Liver (tissue), 9 donors: ENCODE data around the gene GAGE2A. TPM values are rescaled to one million over a fixed set of nuclear protein-coding genes. Genes with fewer than 3 reads are reported as not detected.

Experiments
- DNase-seq: peaks from one replicate; pipeline ENCODE4 v3.0.0-alpha.2; 2017; ENCODE audit warnings: low spot score
- H3K27ac ChIP-seq, 2 donors: one replicate each; pipeline ENCODE4 v1.7.0; 2013; ENCODE audit warnings: inconsistent platforms in 2 of 2, low read length in 2 of 2, control low read depth in 1 of 2, low read depth in 1 of 2, mild to moderate bottlenecking in 1 of 2
- H3K27me3 ChIP-seq, 4 donors: one replicate each; pipeline versions ENCODE4 v1.6.1 to v1.7.0; 2013; ENCODE audit warnings: low read length in 3 of 4, inconsistent platforms in 1 of 4, mild to moderate bottlenecking in 1 of 4, moderate library complexity in 1 of 4; ENCODE audit not compliant: control insufficient read depth in 4 of 4, insufficient read depth in 4 of 4
- H3K36me3 ChIP-seq, 4 donors: one replicate each; pipeline versions ENCODE4 v1.6.1 to v1.7.0; 2013; ENCODE audit warnings: low read length in 3 of 4, mild to moderate bottlenecking in 3 of 4, low read depth in 1 of 4, moderate library complexity in 1 of 4; ENCODE audit not compliant: control insufficient read depth in 4 of 4, insufficient read depth in 3 of 4
- H3K4me1 ChIP-seq, 4 donors: one replicate each; pipeline versions ENCODE4 v1.6.1 to v1.7.0; 2013; ENCODE audit warnings: low read length in 3 of 4, mild to moderate bottlenecking in 3 of 4, moderate library complexity in 1 of 4; ENCODE audit not compliant: control insufficient read depth in 4 of 4, insufficient read depth in 4 of 4
- H3K4me3 ChIP-seq, 3 donors: one replicate each; pipeline versions ENCODE4 v1.6.1 to v1.7.0; 2013; ENCODE audit warnings: low read length in 3 of 3, control low read depth in 1 of 3, low read depth in 1 of 3, mild to moderate bottlenecking in 1 of 3
- H3K9ac ChIP-seq, 2 donors: one replicate each; pipeline ENCODE4 v1.7.0; 2013; ENCODE audit warnings: low read length in 2 of 2, mild to moderate bottlenecking in 2 of 2, moderate library complexity in 2 of 2, control low read depth in 1 of 2, low read depth in 1 of 2
- H3K9me3 ChIP-seq, 4 donors: one replicate each; pipeline versions ENCODE4 v1.6.1 to v1.7.0; 2013; ENCODE audit warnings: low read length in 3 of 4; ENCODE audit not compliant: control insufficient read depth in 4 of 4
- ATF3 ChIP-seq: IDR thresholded peaks from 2 replicates; pipeline ENCODE4 v1.6.1; 2016; ENCODE audit warnings: antibody characterized with exemption
- CTCF ChIP-seq: fragments of 150-350 bp; IDR thresholded peaks from 2 replicates; pipeline ENCODE4 v1.5.1; 2017; ENCODE audit warnings: improper control_type of control experiment, low read depth, low read length; ENCODE audit not compliant: missing input control
- EGR1 ChIP-seq, 2 donors: IDR thresholded peaks; 2 replicates each; pipeline ENCODE4 v1.6.1; 2016 to 2018; ENCODE audit warnings: antibody characterized with exemption in 2 of 2, low read depth in 2 of 2
- GABPA ChIP-seq, 2 donors: IDR thresholded peaks in 1 of 2; conservative IDR thresholded peaks in 1 of 2; 2 replicates each; pipeline ENCODE4 v1.6.1; 2016; ENCODE audit warnings: antibody characterized with exemption in 2 of 2, mild to moderate bottlenecking in 1 of 2, moderate library complexity in 1 of 2
- HNF4A ChIP-seq, 2 donors: conservative IDR thresholded peaks; 2 replicates each; pipeline ENCODE4 v1.6.1; 2016; ENCODE audit warnings: antibody characterized with exemption in 2 of 2, mild to moderate bottlenecking in 2 of 2
- HNF4G ChIP-seq: IDR thresholded peaks from 2 replicates; pipeline ENCODE4 v1.6.1; 2016; ENCODE audit warnings: antibody characterized with exemption
- JUND ChIP-seq, 2 donors: IDR thresholded peaks; 2 replicates each; pipeline ENCODE4 v1.6.1; 2016; ENCODE audit warnings: antibody characterized with exemption in 2 of 2
- MAX ChIP-seq: IDR thresholded peaks from 2 replicates; pipeline ENCODE4 v1.6.1; 2016; ENCODE audit warnings: antibody characterized with exemption
- NR2F2 ChIP-seq: IDR thresholded peaks from 2 replicates; pipeline ENCODE4 v1.6.1; 2016; ENCODE audit warnings: antibody characterized with exemption
- RAD21 ChIP-seq, 2 donors: IDR thresholded peaks; 2 replicates each; pipeline ENCODE4 v1.6.1; 2016; ENCODE audit warnings: antibody characterized with exemption in 2 of 2, mild to moderate bottlenecking in 2 of 2
- REST ChIP-seq: IDR thresholded peaks from 2 replicates; pipeline ENCODE4 v1.6.1; 2016; ENCODE audit warnings: antibody characterized with exemption, mild to moderate bottlenecking
- WGBS: extraction: QIAGEN DNeasy Blood & Tissue Kit; methylation state at CpG from one replicate; pipeline ENCODE4 v1.1.7; 2013; 5-methylcytosine and 5-hydroxymethylcytosine counted together
- polyA plus RNA-seq, 2 donors: library from polyadenylated mRNA; stranded (reverse) in 1 of 2; unstranded in 1 of 2; fragments of 200-250 nt in 1 of 2; fragments of >200 nt in 1 of 2; fragmentation: Nextera tagmentation in 1 of 2; extraction: Ambion mirVana in 1 of 2; gene quantifications; one replicate each; pipeline versions ENCODE4 v1.2.1 to v1.2.3, GENCODE V29; 2013 to 2015
- total RNA-seq, 2 donors: library from RNA; depleted of rRNA; stranded (reverse); fragments of >200 nt; gene quantifications; one replicate each; pipeline ENCODE4 v1.2.3, GENCODE V29; 2014
- donor health status: healthy.
- donor health status: healthy.
- donor health status: healthy.
- donor health status: healthy.
- donor health status: healthy.

Gene GAGE2A
- total and polyA plus RNA-seq, 4 donors = not detected

GRCh38 chrX:49610718-49611310, 21.5 kb downstream of the GAGE2A start (continued):
- TF ChIP-seq JUND (IDR thresholded peaks at IDR 0.05) (no peak), NR2F2 (no peak), HNF4A (conservative IDR thresholded peaks at IDR 0.05) (no peak)

- DNase-seq = no peak
- no peaks in the 10 kb centered on the region for H3K9me3 ChIP-seq
- H3K4me1 ChIP-seq = no peaks in the 10 kb centered on the region
- WGBS = 80% methylated on average over 2 of the region's 2 CpGs
- H3K27ac ChIP-seq = no peak overlapping the region
- no peak overlapping the region for H3K4me3 ChIP-seq
- H3K9ac ChIP-seq = no peak overlapping the region
- TF ChIP-seq HNF4G = no peak
- no peak for TF ChIP-seq EGR1 (IDR thresholded peaks at IDR 0.05; ENCODE audit: low read depth in 2 of 2)
- no peak for TF ChIP-seq GABPA (IDR thresholded peaks at IDR 0.05 in 1 of 2, conservative IDR thresholded peaks at IDR 0.05 in 1 of 2)
- no peak for TF ChIP-seq ATF3
- no peak for TF ChIP-seq CTCF
- TF ChIP-seq MAX = no peak
- TF ChIP-seq HNF4A (conservative IDR thresholded peaks at IDR 0.05) = no peak
- H3K27me3 ChIP-seq = peaks cover 0 to 4% (median 0%) of the 10 kb centered on the region in 4 donors
- H3K36me3 ChIP-seq = no peaks in the 10 kb centered on the region
Measured at GRCh38 chrX:49618574-49618973, 29.3 kb downstream of the GAGE2A start.

GRCh38 chrX:49627086-49627777, 37.9 kb downstream of the GAGE2A start:
- H3K27me3 ChIP-seq = no peaks in the 10 kb centered on the region
- no peak for DNase-seq
- 62% methylated on average over 33 of the region's 33 CpGs for WGBS
- no peak overlapping the region for H3K4me3 ChIP-seq
- TF ChIP-seq REST = no peak
- TF ChIP-seq RAD21 (IDR thresholded peaks at IDR 0.05) = peak in 1 of 2 donors; percentile 27
- H3K4me1 ChIP-seq = no peaks in the 10 kb centered on the region
- peaks cover 0 to 2% (median 0%) of the 10 kb centered on the region in 4 donors for H3K9me3 ChIP-seq
- no peak overlapping the region for H3K9ac ChIP-seq
- H3K27ac ChIP-seq = no peak overlapping the region
- no peaks in the 10 kb centered on the region for H3K36me3 ChIP-seq
